Head of caudate nucleus (tissue), 42 donors: Measurements from ENCODE around the gene RALGAPA2.
A peak's percentile ranks its signal among the peaks of the same experiment; 100 is the strongest.

Experiments used
- DNase-seq, 42 donors: peaks; one replicate each; pipeline versions ENCODE4 v3.0.0 to v3.0.0-alpha.2; 2020 to 2021; ENCODE audit warnings: mixed read lengths in 7 of 42
- intact Hi-C: fragments of 100-400 bp; cut with DNase I; formaldehyde crosslinking; loops from one replicate; pipeline ENCODE4 v1.15.0; 2022

RALGAPA2 gene

GRCh38 chr20:20527661-20528060 is 184.8 kb downstream of the RALGAPA2 start:
- DNase-seq: peak in 20 of 42 donors; percentile 11 to 75 (median 40)
- intact Hi-C loops: loop anchor here (5.0 kb wide), 1 partner anchor 35 kb away; no protein-coding TSS in a partner anchor

GRCh38 chr20:20525756-20526155 is 186.7 kb downstream of the RALGAPA2 start:
- DNase-seq: peak in 39 of 42 donors; percentile 23 to 77 (median 52)
- intact Hi-C loops: loop anchor here (5.0 kb wide), 1 partner anchor 33 kb away; no protein-coding TSS in a partner anchor

DNA sequence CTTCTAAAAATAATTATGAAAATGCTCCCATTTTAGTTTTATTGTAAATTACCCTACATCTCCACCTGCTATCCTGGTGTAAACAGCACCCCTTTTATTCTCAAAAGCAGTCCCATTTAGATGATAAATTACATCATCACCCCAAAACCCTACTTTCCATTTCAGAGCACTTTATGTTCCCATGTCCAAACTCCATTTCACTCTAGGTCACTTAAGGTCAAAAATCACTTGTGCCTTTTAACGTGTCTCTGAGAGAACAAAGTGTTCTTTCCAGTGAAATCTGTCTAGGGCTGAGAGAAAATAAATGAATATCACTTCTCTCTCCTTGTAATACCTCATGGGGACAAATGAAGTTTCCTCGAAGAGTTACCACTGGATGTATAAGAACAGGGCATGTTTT is 187.2 kb downstream of the RALGAPA2 start:
- DNase-seq: no peak
- intact Hi-C loops: loop anchor here (5.0 kb wide), 1 partner anchor 33 kb away; no protein-coding TSS in a partner anchor

GRCh38 chr20:20524756-20525155 is 187.7 kb downstream of the RALGAPA2 start:
- no peak for DNase-seq
- intact Hi-C loops: loop anchor here (5.0 kb wide), 1 partner anchor 32 kb away; no protein-coding TSS in a partner anchor

DNA sequence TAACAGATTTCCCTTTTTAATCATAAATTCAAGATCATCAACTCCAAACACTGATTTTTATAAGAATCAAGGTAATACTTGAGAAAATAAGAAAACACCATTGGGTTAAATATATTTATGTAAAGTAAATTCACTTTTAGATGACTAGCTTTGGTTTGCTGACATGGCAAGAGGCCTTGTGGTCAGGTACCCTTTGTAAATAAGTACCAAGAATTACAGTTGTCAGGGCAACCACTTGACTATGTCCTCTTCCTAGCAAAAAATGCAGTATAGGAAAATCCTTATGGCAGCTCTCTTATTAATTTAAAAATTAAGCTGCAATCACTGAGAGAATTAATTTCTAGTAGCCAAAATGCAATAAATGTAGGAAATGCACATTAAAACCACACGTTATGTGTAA is 190.7 kb downstream of the RALGAPA2 start:
- intact Hi-C loops: no loop called here
- DNase-seq: no peak

DNA sequence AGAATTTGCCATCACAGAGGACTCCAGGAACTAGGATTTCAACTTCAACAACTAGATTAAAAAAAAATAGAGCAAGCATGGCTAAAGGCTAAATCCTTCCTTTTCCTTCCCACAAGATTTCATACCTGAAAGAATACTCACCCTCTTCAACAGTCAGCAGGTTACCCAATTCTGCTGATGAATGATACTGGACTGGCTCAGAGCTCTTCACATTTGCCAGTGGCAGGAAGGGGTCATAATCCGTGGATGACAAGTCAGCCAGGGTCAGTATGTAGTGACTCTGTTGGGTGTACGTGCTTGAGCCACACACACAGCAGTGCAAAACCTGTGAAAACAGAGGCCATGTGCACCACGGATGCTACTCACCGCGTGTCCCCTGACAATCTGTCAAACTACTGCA is 191.7 kb downstream of the RALGAPA2 start:
- intact Hi-C loops: no loop called here

GRCh38 chr20:20519269-20519668 is 193.2 kb downstream of the RALGAPA2 start:
- intact Hi-C loops: no loop called here
- DNase-seq: no peak

More for the DNA sequence above, 191.7 kb downstream of the RALGAPA2 start:
- no peak for DNase-seq

DNA sequence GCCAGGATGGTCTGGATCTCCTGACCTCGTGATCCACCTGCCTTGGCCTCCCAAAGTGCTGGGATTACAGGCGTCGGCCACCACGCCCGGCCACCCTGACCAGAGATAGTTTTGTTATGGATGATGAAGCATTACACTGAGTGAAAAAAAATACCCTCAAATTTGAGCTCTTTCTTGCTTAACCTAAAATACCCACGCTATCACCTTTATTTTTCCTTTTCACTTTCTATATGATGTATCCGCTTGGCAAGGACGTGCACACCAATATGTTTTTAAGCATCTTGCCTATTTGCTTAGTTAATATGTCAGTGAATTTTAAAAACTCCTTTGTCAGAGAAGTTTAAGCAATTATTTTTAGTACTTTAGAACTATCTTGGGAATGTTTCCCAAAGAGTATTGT is 194.2 kb downstream of the RALGAPA2 start:
- intact Hi-C loops: no loop called here
- no peak for DNase-seq

DNA sequence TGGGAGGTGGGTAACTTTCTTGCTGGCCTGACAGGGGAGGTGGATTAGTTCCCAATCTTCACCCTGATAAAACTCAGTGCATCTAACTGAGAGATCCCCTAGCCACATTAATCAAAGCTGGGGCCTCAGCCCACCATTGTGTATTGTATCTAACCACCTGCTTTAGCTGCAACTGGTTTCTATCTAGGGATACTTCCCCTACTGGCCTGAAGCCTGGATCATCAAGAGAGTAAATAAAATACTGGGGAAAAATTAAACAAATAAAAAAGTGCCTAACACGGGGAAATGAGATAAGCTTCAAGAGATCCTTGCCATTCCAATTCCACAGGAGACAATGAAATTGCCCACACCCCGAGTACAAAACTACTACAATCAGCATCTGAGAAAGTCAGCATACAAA is 195.1 kb downstream of the RALGAPA2 start:
- no peak for DNase-seq
- intact Hi-C loops: no loop called here

DNA sequence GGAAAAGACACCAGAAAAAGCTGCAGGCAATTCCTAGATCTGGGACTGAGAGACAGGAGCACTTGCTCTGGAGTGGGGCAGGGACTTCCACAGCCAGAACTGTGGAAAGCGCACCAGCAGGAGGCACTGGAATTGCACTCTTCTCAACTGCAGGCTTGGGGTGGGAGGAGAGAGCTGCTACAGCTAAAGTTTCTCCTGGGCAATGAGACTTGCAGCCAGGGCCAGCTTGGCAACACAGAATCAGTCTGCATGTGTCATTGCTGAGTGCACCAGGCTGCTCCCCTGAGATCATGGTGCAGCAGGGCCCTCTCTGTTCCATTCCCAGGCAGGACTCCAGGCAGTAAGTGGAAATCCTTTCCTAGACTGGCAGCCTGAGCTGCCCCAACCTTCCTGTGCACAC is 198.7 kb downstream of the RALGAPA2 start:
- peak in 26 of 42 donors; percentile 13 to 81 (median 47) for DNase-seq
- intact Hi-C loops: no loop called here

DNA sequence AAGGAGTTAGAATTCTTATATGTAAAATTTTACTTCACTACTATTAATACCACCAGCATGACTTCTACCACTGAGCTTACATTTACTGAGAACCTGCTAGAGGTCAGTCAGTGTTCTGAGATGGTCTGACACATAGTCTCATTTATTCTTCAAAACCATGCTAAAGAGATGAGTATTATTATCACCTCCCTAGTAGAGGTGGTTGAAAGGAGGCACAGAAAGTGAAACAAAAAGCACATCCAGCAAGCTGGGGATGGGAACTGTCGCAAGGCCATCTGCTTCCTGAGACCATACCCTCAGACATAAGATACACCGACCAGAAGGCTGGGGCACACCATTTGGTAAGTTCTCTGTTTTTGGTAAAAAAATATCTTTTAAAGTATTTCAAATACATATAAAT is 206.9 kb downstream of the RALGAPA2 start:
- intact Hi-C loops: no loop called here
- DNase-seq: no peak

GRCh38 chr20:20503777-20504530 is 208.5 kb downstream of the RALGAPA2 start:
- intact Hi-C loops: no loop called here
- no peak for DNase-seq

- intact Hi-C loops: no loop called here
- no peak for DNase-seq
Measured at GRCh38 chr20:20501128-20501527, 211.3 kb downstream of the RALGAPA2 start.

DNA sequence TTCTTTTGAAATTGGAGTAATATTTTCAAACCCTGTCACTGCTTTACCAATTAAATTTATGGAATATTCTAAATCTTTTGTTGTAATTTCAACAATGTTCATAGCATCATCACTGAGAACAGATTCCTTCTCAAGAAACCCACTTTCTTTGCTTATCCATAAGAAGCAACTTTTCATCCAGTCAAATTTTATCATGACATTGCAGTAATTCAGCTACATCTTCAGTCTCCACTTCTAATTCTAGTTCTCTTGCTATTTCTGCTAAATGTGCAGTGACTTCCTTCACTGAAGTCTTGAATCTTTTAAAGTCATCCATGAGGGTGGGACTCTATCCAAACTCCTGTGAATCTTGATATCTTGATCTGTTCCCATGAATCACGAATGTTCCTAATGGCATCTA is 212.1 kb downstream of the RALGAPA2 start:
- DNase-seq: no peak
- intact Hi-C loops: no loop called here

DNA sequence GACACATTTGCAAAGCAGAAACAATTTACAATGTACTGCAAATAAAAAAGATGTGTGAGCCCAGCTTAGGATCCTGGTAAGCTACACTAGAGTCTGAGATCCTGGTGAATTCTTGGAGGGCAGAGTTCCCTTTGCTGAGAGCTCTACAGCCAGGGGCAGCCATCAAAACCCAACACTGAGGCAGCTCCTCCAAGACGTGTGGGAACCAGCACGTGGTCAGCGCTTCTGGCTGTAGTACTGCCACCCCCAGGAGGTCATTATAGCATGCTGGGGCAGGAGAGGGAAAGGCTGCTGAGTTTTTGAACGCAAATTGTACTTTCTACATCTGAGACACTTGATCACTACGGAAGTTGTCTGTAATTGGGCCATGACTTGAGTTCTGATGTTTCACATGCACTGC is 213.0 kb downstream of the RALGAPA2 start:
- peak in 4 of 42 donors; percentile 25 to 51 (median 30) for DNase-seq
- intact Hi-C loops: no loop called here

- intact Hi-C loops: no loop called here
- DNase-seq: peak in 41 of 42 donors; percentile 19 to 79 (median 52)
Measured at GRCh38 chr20:20498076-20498861, 214.2 kb downstream of the RALGAPA2 start.

DNA sequence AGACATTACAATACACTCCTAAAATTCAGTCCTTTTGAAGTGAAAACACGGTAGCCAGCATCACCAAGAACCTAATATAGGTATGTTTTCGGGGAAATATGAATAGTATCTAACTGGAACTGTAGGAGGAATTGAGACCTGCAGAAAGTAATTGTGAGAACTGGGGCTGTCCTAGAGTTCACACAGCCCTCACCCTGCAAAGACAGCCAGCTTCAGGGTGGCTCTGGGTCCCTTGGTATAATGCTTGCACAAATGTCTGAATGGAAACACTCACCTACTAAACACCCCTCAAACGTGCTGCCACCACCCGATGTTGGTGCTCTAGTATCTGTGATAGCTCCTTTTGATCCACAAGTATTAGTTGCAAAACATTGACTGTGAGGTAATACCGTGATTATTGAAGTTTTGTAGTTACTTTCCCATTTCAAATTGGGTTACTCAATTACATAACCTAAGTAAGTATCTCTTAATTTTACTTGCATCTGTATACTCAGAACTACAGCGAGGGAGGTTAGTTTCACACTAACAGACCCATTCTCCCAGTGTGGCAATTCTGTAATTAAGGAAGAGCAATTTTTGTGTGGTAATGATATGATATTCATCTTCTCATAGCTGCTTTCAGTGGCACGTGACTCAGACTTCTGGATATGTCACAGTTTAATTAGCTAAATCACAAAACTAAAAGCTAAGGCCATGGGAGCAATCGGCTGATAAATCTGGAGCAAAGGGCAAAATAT is 215.0 kb downstream of the RALGAPA2 start:
- intact Hi-C loops: no loop called here
- no peak for DNase-seq

GRCh38 chr20:20495729-20496503 is 216.5 kb downstream of the RALGAPA2 start:
- intact Hi-C loops: no loop called here
- DNase-seq: no peak

- DNase-seq: no peak
- intact Hi-C loops: loop anchor here (5.0 kb wide), 1 partner anchor 34 kb away; no protein-coding TSS in a partner anchor
Measured at GRCh38 chr20:20493701-20494100, 218.7 kb downstream of the RALGAPA2 start.
